GM19351 (cell line): ENCODE measurements around the gene MED17.

ENCODE experiments used
- ATAC-seq: cut with Tn5 transposase; IDR thresholded peaks from one replicate; pipeline ENCODE4 v1.9.1; 2021; ENCODE audit warnings: mild to moderate bottlenecking, moderate library complexity; ENCODE audit not compliant: unreplicated experiment

MED17 gene

GRCh38 chr11:93814966-93815633 lies 31.0 kb downstream of the MED17 start:
- ATAC-seq, result no peak

GRCh38 chr11:93817426-93818348 lies 33.6 kb downstream of the MED17 start:
- ATAC-seq, result no peak

GRCh38 chr11:93819966-93820695 lies 36.0 kb downstream of the MED17 start:
- no peak for ATAC-seq

DNA sequence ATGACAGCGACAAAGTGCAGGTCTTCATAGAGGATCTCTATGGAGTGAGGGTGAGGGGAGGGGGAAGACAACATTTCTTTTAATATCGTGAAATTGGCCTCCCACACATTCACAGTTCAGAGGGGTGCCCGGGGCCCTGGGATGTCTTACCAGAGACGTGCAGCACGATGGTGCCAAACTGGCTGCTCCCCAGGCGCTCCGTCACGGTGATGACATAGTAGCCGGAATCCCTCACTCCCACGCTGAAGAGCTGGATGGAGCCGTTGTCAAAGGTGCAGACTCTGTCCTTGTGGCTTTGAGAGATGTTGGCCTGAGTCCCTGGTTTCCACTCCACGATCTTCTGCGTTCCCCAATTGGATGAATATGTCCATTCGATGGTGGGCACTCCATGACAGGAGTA lies 36.8 kb downstream of the MED17 start:
- no peak for ATAC-seq

- no peak for ATAC-seq
Observed at GRCh38 chr11:93821617-93822016, 37.5 kb downstream of the MED17 start.

DNA sequence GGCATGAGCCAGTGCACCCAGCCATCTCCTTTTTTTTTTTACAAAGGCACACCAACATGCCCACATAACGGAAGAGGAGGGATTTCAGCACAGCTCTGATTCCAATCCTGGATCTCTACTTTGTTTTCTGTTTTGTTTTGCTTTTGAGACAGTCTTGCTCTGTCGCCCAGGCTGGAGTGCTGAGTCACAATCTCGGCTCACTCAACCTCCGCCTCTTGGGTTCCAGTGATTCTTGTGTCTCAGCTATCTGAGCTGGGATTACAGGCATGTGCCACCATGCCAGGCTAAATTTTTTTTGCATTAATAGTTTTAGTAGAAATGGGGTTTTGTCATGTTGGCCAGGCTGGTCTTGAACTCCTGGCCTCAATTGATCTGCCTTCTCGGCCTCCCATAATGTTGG lies 38.3 kb downstream of the MED17 start:
- no peak for ATAC-seq

- no peak for ATAC-seq
Observed at GRCh38 chr11:93823210-93823609, 39.1 kb downstream of the MED17 start.

DNA sequence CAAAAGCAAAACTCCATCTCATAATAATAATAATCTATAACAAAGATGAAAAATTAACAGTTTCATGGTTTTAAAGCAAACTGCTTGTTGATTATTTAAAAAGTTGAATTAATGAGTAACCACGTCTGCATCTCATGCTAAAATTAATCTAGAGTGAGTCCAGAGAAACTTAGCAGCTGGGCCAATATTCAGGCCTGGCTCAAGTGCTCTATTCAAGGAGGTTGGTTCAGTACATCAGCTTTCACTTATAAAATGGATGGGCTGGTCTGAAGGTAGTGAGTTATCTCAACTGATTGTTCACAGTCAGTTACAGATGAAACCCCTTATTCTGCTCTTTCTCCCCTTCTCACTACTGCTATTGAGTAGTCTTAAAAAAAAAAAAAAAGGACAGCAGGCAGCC lies 43.3 kb downstream of the MED17 start:
- ATAC-seq, result no peak

- ATAC-seq, result no peak
Observed at GRCh38 chr11:93829598-93829997, 45.5 kb downstream of the MED17 start.

DNA sequence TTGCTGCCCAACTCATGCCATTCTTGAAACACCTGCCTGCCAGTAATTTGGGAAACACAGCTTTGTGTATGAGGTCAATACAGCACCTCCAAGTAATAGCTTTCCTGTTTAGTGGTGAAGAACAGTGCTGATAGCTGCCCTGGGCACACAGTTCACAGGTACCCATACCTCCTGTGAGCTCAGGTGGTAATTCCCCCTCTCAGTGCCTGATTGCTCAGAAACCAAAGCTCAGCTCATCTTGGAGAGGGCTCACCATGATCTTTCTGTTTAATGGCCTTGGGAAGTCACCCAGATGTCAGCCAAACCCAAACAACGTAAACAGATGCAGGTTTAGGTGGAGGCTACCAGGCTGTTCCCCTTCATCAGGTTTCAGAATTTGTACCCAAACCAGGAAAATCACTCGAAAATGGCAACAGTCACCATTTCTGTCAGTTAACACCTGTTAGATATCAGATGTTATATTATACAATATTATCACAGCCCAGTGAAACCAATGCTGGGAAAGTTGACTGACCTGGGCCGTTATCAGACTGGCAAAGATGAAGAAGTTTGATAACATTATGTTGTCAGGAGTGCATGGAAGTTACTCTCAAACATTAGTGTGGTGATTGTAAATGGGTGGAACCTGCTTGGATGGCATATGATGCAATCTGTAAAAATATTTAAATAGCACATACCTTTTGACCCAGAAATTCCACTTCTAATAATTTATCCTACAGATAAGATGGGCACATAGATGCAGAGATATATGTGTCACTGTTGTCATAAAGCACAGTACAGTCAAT lies 47.5 kb downstream of the MED17 start:
- no peak for ATAC-seq

- ATAC-seq, result no peak
Observed at GRCh38 chr11:93832780-93833179, 48.7 kb downstream of the MED17 start.

GRCh38 chr11:93838967-93839366 lies 54.9 kb downstream of the MED17 start:
- no peak for ATAC-seq

DNA sequence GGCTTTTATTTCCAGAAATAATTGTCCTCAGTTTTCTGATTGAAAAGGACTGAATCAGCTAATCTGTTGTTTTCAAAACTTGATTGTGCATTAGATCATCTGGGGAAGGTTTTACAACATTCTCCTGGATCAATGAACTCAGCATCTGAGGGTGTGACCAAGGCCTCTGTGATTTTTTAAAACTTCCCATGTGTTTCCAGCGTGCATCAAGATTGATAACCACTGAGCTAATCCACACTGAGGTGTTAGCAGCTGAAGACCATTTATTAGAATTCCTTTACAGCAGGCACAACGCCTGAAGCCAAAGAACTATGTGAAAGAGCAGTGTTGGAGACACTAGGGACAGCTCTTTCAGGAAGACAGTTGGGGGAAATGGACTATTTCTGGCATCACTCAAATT lies 56.1 kb downstream of the MED17 start:
- ATAC-seq, result no peak

GRCh38 chr11:93840981-93841380 lies 56.9 kb downstream of the MED17 start:
- no peak for ATAC-seq

DNA sequence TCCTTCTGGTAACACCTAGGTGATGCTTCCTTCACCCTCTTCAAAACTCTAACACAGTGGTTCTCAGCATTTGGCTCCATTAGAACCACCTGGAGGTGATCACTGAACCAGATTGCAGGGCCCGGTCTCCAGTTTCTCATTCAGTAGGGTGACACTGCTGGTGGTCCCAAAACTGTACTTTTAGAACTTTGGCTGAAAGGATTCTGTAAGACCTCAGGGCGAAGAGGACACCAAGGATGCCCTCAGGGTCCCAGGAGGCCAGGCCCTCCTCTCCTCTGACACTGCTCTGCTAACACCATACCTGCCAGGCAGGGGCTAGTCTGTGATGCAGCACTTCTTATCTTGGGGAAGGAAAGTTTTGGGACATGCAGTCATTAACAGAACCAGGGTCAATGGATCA lies 57.4 kb downstream of the MED17 start:
- ATAC-seq, result no peak

- ATAC-seq, result no peak
Observed at GRCh38 chr11:93842034-93842433, 58.0 kb downstream of the MED17 start.

- no peak for ATAC-seq
Observed at GRCh38 chr11:93842461-93842860, 58.4 kb downstream of the MED17 start.

GRCh38 chr11:93843906-93844305 lies 59.8 kb downstream of the MED17 start:
- ATAC-seq, result no peak

DNA sequence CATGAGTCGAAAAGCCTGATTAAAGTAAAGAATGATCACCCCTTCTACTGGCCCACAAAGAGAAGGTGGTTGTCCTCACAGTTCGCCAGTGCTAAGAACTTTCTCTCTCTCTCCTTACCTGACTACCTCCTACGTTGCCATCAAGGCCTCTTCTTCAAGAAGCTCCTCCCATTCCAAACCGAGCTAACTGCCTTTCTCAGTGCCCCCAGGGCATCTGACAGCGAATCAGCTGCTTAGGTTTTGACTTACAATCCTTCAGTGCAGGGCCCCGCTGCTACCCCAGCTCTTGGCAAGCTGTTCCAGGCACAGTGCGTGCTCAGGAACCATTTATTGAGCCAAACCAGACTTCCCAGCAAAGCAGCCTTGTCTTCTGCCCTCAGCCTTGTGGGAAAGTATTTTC lies 60.5 kb downstream of the MED17 start:
- ATAC-seq, result no peak

- ATAC-seq, result no peak
Observed at GRCh38 chr11:93845181-93846092, 61.4 kb downstream of the MED17 start.
